ENCODE results near the gene MT1HL1. TPM values are rescaled to one million over a fixed set of nuclear protein-coding genes. Genes with fewer than 3 reads are reported as not detected.

MT1HL1 gene
- polyA plus RNA-seq, 1 donor (not counting 4 experiments of a cell fraction or from before 2014, with no cell fraction given), result not detected

GRCh38 chr1:236997882-236998281, 6.4 kb downstream of the MT1HL1 start:
- Histone ChIP-seq H3K9me1 (ENCODE audit: control insufficient read depth, extremely low read depth, insufficient read depth, low read length) (no peaks in the 10 kb centered on the region), H3K36me3 (ENCODE audit: control insufficient read depth in 2 of 2, extremely low read depth in 1 of 2, insufficient read depth in 2 of 2, low read length in 2 of 2) (no peaks in the 10 kb centered on the region), H3K9me3 (ENCODE audit: control insufficient read depth, low read depth, low read length) (no peaks in the 10 kb centered on the region), H3K9ac (ENCODE audit: control insufficient read depth, extremely low read depth, insufficient read depth, low read length) (no peak overlapping the region), H3K27me3 (ENCODE audit: control insufficient read depth, extremely low read depth, insufficient read depth, low read length) (no peaks in the 10 kb centered on the region), H2AFZ (ENCODE audit: control insufficient read depth, low read length) (no peak overlapping the region), H3K4me2 (ENCODE audit: control insufficient read depth, extremely low read depth, insufficient read depth, low read depth, low read length) (no peak overlapping the region), H3K79me2 (ENCODE audit: control insufficient read depth, insufficient read depth, low read length) (no peaks in the 10 kb centered on the region), H3K4me3 (ENCODE audit: control insufficient read depth in 2 of 3, extremely low read depth in 1 of 3, insufficient read depth in 2 of 3, low read depth in 1 of 3, low read length in 3 of 3) (no peak overlapping the region), H3K27ac (ENCODE audit: control insufficient read depth, insufficient read depth, low read length) (no peak overlapping the region), H4K20me1 (ENCODE audit: control insufficient read depth, extremely low read depth, insufficient read depth, low read length) (no peaks in the 10 kb centered on the region), H3K4me1 (ENCODE audit: control insufficient read depth, extremely low read depth, insufficient read depth, low read length) (no peaks in the 10 kb centered on the region)
- dilution Hi-C loops (cut with MboI; ENCODE audit: extremely low pct_ligation_motif_present, low sequenced_read_pairs), result no loop called here
- no peak for DNase-seq (ENCODE audit: low read depth, low spot score)
- FAIRE-seq, result no peak
- no peak for TF ChIP-seq CTCF (optimal IDR thresholded peaks at IDR 0.05 in 1 of 3, IDR thresholded peaks at IDR 0.05 in 1 of 3, conservative IDR thresholded peaks at IDR 0.05 in 1 of 3; ENCODE audit: extremely low read depth in 1 of 3, insufficient read depth in 2 of 3, low read length in 3 of 3)
- no peak for TF ChIP-seq EZH2 (IDR thresholded peaks at IDR 0.05; ENCODE audit: low read length)

GRCh38 chr1:236997361-236997760, 6.9 kb downstream of the MT1HL1 start:
- no peak overlapping the region for H3K27ac ChIP-seq (ENCODE audit: control insufficient read depth, insufficient read depth, low read length)
- TF ChIP-seq EZH2 (IDR thresholded peaks at IDR 0.05; ENCODE audit: low read length) (no peak), CTCF (optimal IDR thresholded peaks at IDR 0.05 in 1 of 3, IDR thresholded peaks at IDR 0.05 in 1 of 3, conservative IDR thresholded peaks at IDR 0.05 in 1 of 3; ENCODE audit: extremely low read depth in 1 of 3, insufficient read depth in 2 of 3, low read length in 3 of 3) (no peak)
- H3K4me1 ChIP-seq (ENCODE audit: control insufficient read depth, extremely low read depth, insufficient read depth, low read length), result no peaks in the 10 kb centered on the region
- no peaks in the 10 kb centered on the region for H4K20me1 ChIP-seq (ENCODE audit: control insufficient read depth, extremely low read depth, insufficient read depth, low read length)
- FAIRE-seq (no peak), DNase-seq (ENCODE audit: low read depth, low spot score) (no peak)
- no peaks in the 10 kb centered on the region for H3K79me2 ChIP-seq (ENCODE audit: control insufficient read depth, insufficient read depth, low read length)
- H3K4me2 ChIP-seq (ENCODE audit: control insufficient read depth, extremely low read depth, insufficient read depth, low read depth, low read length), result no peak overlapping the region
- no peaks in the 10 kb centered on the region for H3K27me3 ChIP-seq (ENCODE audit: control insufficient read depth, extremely low read depth, insufficient read depth, low read length)
- H2AFZ ChIP-seq (ENCODE audit: control insufficient read depth, low read length), result no peak overlapping the region
- no peaks in the 10 kb centered on the region for H3K9me1 ChIP-seq (ENCODE audit: control insufficient read depth, extremely low read depth, insufficient read depth, low read length)
- H3K9ac ChIP-seq (ENCODE audit: control insufficient read depth, extremely low read depth, insufficient read depth, low read length), result no peak overlapping the region
- dilution Hi-C loops (cut with MboI; ENCODE audit: extremely low pct_ligation_motif_present, low sequenced_read_pairs), result no loop called here
- H3K4me3 ChIP-seq (ENCODE audit: control insufficient read depth in 2 of 3, extremely low read depth in 1 of 3, insufficient read depth in 2 of 3, low read depth in 1 of 3, low read length in 3 of 3), result no peak overlapping the region
- no peaks in the 10 kb centered on the region for H3K36me3 ChIP-seq (ENCODE audit: control insufficient read depth in 2 of 2, extremely low read depth in 1 of 2, insufficient read depth in 2 of 2, low read length in 2 of 2)
- no peaks in the 10 kb centered on the region for H3K9me3 ChIP-seq (ENCODE audit: control insufficient read depth, low read depth, low read length)

Data from keratinocyte (primary cell).